DMS79 (cell line): ENCODE results near the gene SCGB1D2.

ENCODE experiments used
- DNase-seq: peaks from one replicate; lab custom pipeline; 2025; lab: John Stamatoyannopoulos, UW

Gene SCGB1D2

DNA sequence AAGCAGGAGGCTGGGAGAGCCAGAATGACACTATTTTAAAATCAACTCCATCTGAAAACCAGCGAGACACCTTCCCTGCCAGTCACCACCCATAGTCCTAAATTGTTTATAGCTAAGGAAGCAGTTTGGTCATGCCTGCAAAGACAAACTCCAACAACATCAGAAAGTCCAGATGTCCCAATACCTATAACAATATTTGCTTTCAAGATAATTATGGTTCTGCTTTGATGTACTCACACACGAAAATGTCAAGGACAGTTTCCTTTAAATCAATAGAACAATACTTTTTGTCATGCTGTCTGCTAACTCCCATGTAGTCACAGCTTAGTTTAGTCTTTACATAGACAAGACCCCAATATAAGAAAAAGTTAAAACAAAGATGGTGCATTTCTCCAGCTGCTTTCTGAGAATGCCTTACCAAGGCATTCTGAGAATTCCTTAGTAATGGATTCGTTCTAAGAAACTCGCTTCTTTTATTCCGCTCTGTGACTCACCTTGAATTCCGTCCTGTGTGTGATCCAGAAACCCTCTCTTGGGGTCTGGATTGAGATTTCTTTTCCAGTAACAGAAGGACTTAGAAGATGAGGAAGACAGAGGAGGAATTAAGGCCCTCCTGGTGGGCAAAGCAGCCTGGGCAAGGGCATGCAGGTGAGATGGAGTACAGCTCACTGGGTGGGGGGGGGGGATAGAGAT, 18.4 kb downstream of the SCGB1D2 start:
- no peak for DNase-seq

GRCh38 chr11:62264004-62264403, 22.0 kb downstream of the SCGB1D2 start:
- DNase-seq, result no peak

DNA sequence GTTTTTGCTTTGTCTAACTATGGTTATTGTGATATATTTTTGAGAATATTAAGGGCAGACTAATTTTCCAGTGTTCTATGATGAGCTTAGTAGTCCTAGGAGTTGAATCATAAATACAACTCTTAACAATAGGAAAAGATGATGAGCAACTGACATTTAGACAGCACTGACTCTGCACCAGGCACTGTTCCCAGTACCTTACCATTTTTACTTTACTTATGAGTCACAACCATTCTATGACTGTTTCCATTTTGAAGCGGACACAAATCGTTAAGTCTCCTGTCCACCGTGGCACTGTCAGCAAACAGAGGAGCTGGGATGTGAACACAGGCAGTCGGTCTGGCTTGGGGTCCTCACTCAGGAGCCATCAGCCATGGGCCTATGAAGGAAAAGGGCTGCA, 24.5 kb downstream of the SCGB1D2 start:
- no peak for DNase-seq

GRCh38 chr11:62267050-62267449, 25.0 kb downstream of the SCGB1D2 start:
- DNase-seq, result no peak

DNA sequence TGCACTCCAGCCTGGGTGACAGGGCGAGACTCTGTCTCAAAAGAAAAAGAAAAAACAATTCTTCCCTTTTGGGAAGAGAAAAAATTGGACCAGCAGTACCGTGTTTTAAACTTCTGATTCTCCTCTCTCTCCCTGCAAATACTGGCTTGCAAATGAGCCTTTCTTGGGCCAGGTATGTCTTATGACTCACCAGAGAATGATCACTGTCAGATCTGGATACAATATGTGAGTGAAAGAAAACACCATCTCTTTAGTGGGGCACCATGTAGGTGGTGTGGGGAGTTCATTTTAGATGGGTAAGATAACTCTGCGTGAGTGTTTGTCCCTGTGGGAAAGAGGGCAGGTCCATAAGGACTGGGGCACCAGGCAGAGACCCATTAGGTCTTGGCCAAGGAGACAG, 25.5 kb downstream of the SCGB1D2 start:
- no peak for DNase-seq

- DNase-seq, result no peak
Measured at GRCh38 chr11:62269654-62270278, 27.7 kb downstream of the SCGB1D2 start, which contains the start of gene SCGB2A2. Gene SCGB2A2 (plus strand): TSS chr11:62270158. CDS start chr11:62270217, 59 bp downstream.

DNA sequence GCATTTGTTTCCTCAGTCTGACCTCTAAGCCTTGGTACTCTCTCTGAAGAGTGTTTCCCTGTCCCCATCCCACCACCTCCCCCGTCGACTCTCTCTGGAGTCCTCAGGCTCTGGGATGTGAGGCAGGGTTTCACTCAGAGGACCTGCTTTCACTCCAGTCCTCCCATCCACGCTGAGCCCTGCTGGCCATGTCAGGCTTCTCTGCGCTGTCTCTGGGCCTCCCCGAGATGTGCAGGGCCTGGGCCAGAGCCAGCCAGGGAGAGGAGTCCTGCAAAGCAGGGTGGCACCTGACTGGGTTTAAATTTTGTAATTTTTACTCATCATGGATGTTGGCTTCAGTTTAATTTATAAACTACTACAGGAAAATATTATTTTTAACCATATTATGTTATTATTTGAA, 31.2 kb downstream of the SCGB1D2 start:
- no peak for DNase-seq

DNA sequence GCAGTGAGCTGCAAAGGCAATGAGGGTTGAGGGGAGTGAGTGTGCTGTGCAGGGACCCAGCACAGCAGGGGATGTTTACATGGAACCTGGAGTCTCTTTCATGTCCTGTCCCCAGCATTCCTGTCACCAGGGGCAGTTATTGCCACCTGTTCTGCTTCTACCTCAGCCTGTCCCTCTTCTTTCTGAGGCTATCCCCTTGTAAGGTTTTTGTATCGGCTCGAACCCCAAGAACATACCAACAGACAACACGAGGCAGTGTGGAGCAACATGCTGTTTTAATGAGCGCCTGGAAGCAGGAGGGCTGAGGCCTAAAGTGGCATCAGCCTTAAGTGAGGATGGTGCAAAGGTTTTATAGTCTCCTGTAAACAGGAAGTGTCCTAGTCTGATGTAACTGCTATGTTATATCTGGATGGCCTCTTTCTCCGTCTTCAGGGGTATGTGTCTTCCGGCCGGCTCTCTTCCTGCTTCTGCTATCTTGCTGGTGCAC, 31.8 kb downstream of the SCGB1D2 start:
- no peak for DNase-seq

- DNase-seq, result no peak
Measured at GRCh38 chr11:62280452-62280851, 38.4 kb downstream of the SCGB1D2 start.
